Activated T-cell treated with anti-CD3 and anti-CD28 coated beads, Interleukin-2, amount 50 U/mL, for 4 hours (primary cell): Measurements from ENCODE around the gene PCYT1A. TPM values are rescaled to one million over a fixed set of nuclear protein-coding genes. Genes with fewer than 3 reads are reported as not detected.
"Not testable (repeated sequence)": the region's sequence is repeated elsewhere in the genome, so short reads cannot be mapped to it uniquely, and the experiment has no call there.

Source experiments
- ATAC-seq, 2 donors: fragments of 200-7000 bp; cut with Tn5 transposase; one replicate each; pipeline ENCODE4 v1.10.0; 2021
- DNase-seq: peaks from one replicate; pipeline ENCODE4 v3.0.0-alpha.2; 2020
- H3K27me3 Mint-ChIP-seq: one replicate; pipeline ENCODE4 v1.8.0; 2021; ENCODE audit warnings: low read depth, mixed read lengths
- H3K36me3 Mint-ChIP-seq: one replicate; pipeline ENCODE4 v1.8.0; 2022; ENCODE audit warnings: mixed read lengths; ENCODE audit not compliant: insufficient read depth
- H3K4me1 Mint-ChIP-seq: one replicate; pipeline ENCODE4 v1.8.0; 2021; ENCODE audit warnings: low read depth, mixed read lengths
- H3K4me3 Mint-ChIP-seq: one replicate; pipeline ENCODE4 v1.8.0; 2021; ENCODE audit warnings: mild to moderate bottlenecking, moderate library complexity, mixed read lengths
- H3K9me3 Mint-ChIP-seq: one replicate; pipeline ENCODE4 v1.8.0; 2021; ENCODE audit warnings: mixed read lengths
- total RNA-seq, 3 donors: library from RNA; stranded (reverse); gene quantifications; one replicate each; pipeline ENCODE4 v1.2.1, GENCODE V29; 2021

PCYT1A gene
- total RNA-seq, 3 donors from 2014 or later, result 53.5 to 66.9 (median 56.2) TPM

DNA sequence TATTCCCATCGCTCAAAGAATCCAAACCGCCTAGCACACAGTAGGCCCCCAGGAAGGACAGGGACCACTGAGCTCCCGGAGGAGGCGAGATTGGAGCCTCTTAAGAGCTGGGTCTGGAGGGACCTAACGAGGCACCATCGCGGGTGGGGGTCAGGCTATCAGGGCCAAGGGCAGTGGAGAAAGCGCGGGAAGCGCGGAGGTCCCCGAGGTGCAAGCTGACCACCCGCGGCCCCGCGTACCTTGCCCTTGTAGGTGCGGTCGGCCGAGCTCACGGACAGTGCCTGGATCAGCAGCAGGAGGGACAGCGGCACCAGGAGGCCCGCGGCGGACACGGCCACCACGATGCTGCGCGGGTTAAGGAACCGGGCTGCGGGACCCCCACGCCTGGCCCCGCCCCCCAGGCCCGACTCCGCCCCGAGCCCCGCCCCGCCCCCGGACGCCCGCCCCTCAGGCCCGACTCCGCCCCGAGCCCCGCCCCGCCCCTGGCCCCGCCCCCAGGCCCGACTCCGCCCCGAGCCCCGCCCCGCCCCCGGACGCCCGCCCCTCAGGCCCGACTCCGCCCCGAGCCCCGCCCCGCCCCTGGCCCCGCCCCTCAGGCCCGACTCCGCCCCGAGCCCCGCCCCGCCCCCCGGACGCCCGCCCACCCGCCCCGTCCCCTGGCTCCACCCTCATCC is 80.2 kb downstream of the PCYT1A start:
- Mint-ChIP-seq H3K4me3 (peak overlapping the region; percentile 49), H3K9me3 (no peaks in the 10 kb centered on the region), H3K36me3 (no peaks in the 10 kb centered on the region), H3K4me1 (peaks cover 18% of the 10 kb centered on the region), H3K27me3 (no peaks in the 10 kb centered on the region)
- DNase-seq (no peak), ATAC-seq (peak; percentile 41 to 45)

DNA sequence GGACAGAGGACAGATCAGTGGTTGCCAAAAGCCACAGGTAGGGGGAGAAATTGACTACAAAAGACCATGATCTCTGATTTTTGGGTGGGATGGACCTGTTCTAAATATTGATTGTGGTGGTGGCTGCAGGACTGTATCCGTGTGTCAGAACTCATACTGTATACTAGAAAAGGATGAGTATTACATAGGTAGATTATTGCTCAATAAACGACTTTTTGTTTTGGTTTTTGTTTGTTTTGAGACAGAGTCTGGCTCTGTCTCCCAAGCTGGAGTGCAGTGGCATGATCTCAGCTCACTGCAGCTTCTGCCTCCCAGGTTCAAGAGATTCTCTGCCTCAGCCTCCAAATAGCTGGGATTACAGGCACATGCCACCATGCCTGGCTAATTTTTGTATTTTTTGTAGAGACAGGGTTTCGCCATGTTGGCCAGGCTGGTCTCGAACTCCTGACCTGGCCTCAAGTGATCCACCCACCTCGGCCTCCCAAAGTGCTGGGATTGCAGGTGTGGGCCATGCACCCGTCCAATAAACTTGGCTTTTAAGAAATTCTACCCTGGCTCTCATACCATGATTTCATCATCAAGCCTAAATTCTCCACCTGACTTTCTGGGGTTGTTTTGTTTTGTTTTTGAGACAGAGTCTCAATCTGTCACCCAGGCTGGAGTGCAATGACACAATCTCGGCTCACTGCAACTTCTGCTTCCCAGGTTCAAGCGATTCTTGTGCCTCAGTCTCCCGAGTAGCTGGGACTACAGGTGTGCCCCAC is 81.9 kb downstream of the PCYT1A start:
- not testable (repeated sequence) for H3K36me3 Mint-ChIP-seq, H3K4me3 Mint-ChIP-seq, H3K9me3 Mint-ChIP-seq, DNase-seq, ATAC-seq, H3K27me3 Mint-ChIP-seq
- H3K4me1 Mint-ChIP-seq, result peaks cover 18% of the 10 kb centered on the region

DNA sequence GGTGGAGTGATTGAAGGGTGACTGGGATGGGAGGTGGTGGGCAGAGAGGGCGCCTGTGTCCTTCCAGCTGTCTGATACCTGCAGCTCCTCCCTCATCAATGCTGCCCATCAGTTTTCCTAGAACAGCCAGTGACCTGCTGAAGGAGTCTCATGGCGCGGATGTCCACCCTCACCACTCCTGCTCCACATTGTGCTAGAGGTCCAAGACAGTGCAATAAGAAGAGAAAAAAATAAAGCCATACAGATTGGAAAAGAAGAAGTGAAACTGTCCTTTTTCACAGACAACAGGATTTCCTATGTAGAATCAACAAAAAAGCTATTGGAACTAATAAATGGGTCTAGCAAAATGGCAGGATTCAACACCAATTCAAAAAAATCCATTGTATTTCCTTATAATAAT is 83.7 kb downstream of the PCYT1A start:
- Mint-ChIP-seq H3K27me3 (no peaks in the 10 kb centered on the region), H3K4me3 (no peak overlapping the region), H3K4me1 (peaks cover 18% of the 10 kb centered on the region), H3K36me3 (no peaks in the 10 kb centered on the region), H3K9me3 (no peaks in the 10 kb centered on the region)
- DNase-seq (no peak), ATAC-seq (no peak)

DNA sequence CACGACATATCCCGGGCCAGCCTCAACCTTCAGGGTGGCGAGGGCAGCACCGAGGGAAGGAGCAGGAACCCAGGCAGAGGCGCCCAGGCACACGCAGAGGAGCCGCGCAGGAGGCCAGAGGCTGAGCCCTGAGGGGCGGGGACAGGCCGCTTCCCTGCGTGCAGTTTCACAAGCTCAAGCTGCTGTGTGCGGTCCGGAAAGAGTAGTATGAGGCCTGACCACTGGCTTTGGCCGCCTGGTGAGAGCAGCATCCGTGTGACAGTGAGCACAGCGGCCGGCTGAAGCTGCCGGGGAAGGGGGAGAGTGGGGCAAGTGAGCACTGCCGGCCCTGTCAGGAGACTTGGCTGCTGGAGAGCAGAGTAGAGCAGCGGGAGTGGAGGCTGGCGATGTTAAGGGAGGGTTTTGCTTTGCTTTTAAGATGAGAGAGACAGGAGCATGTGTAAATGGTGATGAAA is 85.0 kb downstream of the PCYT1A start:
- H3K4me3 Mint-ChIP-seq, result no peak overlapping the region
- DNase-seq, result no peak
- H3K36me3 Mint-ChIP-seq, result no peaks in the 10 kb centered on the region
- ATAC-seq, result no peak
- H3K9me3 Mint-ChIP-seq, result no peaks in the 10 kb centered on the region
- no peaks in the 10 kb centered on the region for H3K27me3 Mint-ChIP-seq
- peaks cover 15% of the 10 kb centered on the region for H3K4me1 Mint-ChIP-seq

DNA sequence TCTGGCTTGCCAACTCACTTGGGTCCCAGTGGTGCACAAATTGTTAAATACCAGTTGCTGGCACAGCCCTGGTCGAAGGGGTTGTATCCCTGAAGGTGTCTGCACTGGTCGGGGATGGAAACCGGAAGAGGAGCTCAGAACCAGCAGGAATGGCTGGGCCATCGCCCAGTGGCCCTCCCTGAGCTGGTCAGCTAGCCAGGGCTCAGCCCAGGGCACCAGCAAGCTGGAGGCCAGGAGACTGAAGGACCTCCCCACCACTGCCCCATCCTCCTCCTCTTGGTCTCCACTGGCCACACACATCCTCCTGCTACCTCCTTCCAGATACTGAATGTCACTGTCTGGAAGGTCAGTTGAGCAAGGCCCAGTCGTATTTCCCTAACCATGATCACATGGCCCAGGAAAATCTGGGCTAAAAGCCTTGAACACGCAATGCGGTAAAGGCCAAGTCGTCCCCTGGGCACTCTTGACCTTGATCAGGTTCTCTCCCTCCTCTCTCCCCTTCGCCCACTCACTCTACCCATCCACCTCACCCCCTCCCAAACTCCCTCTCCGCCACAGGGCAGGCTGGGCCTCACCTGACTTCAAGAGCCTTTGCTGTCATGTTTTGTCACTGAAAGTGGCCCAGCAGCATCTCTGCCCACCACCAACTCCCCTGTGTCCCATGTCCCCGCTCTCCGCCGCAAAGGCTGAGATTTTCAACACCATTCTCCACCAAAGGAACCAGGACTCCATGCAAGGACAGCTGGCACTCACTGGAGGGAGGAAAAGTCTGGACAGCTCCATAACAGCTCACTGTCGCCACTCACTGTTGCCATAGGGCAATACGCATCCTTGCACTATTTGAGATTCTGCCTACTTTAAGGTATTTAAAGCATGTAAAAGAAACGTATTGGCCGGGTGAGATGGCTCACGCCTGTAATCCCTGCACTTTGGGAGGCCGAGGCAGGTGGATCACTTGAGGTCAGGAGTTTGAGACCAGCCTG is 88.5 kb downstream of the PCYT1A start:
- H3K4me1 Mint-ChIP-seq, result peaks cover 18% of the 10 kb centered on the region

DNA sequence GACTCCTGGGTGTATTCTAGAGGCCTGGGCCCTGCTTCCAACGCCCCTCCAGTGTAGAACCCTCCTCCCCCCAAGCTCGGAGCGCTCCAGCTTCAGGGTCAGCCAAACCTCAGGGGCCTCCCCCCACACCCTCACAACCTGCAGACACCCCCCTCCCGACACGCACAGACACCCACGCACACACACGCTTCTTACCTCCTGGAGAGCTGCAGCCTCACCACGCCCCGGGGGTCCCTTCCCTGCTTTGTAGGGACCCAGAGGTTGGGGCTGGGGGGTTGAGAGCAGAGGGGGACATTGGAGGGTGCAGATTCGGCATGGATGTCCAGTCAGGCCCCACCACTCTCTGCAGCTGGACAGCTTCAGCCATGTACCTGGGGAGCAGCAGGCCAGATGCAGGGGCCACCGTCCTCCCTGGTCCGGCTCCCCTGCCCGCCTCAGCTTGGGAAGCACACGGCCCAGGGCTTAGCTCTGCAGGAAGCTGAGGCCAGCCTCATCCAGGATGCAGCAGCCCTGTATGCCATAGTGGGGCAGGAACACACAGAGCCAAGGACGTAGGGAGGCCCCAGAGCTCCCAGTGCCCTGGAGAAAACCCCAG is 89.3 kb downstream of the PCYT1A start:
- peaks cover 17% of the 10 kb centered on the region for H3K4me1 Mint-ChIP-seq
- no peaks in the 10 kb centered on the region for H3K27me3 Mint-ChIP-seq
- ATAC-seq (no peak), DNase-seq (no peak)
- no peak overlapping the region for H3K4me3 Mint-ChIP-seq
- H3K9me3 Mint-ChIP-seq, result no peaks in the 10 kb centered on the region
- no peaks in the 10 kb centered on the region for H3K36me3 Mint-ChIP-seq

More for the DNA sequence above, 88.5 kb downstream of the PCYT1A start:
- Mint-ChIP-seq H3K9me3 (no peaks in the 10 kb centered on the region), H3K4me3 (no peak overlapping the region), H3K27me3 (no peaks in the 10 kb centered on the region), H3K36me3 (no peaks in the 10 kb centered on the region)
- ATAC-seq (no peak), DNase-seq (no peak)

DNA sequence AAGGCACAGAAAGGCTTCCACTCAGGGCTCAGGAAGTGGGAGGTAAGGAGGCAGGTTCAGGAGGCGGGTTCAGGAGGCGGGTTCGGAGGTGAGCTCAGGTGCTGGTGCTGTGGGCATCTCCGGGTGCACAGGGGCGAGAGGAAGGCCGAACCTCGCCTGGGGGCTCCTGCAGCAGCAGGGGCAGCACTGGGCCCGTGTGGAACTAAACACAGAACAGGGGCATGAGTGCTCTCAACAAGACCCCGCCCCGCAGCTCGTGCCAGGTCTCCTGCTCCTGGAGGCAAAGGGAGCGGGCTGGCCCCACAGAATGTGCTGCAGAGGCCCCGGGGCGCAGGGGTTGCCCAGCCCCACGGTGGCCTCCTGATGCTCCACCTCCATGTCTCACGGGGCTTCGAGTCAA is 90.0 kb downstream of the PCYT1A start:
- H3K27me3 Mint-ChIP-seq, result no peaks in the 10 kb centered on the region
- H3K4me3 Mint-ChIP-seq, result no peak overlapping the region
- ATAC-seq (no peak), DNase-seq (no peak)
- no peaks in the 10 kb centered on the region for H3K9me3 Mint-ChIP-seq
- H3K36me3 Mint-ChIP-seq, result no peaks in the 10 kb centered on the region
- peaks cover 24% of the 10 kb centered on the region for H3K4me1 Mint-ChIP-seq

DNA sequence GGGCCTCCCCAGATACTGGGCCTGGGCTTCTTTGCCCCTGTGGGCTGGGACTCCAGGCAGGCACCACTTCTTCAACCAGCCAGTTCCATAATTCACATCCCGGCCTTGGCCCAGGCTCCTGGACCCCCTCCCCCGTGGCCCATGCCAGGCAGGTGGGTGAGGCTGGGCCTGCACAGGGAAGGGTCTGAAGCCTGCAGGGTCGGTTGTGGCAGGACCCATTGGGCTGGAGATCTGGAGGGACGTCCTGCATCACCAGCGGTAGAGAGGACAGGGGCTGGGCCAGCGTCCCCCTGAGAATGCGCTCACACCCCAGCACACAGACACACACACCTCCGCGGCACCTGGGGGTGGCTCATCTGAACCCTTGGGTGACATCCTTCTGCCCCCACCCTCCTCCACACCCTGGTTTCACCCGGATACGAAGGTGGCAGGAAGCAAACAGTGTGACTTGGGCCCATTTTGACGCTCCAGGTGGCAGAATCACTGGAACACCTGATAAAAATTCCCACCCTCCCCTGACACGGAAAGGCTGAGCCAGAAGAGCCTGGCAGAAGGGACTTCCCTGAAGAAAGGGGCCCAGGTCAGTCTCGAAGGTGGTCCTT is 91.8 kb downstream of the PCYT1A start:
- H3K9me3 Mint-ChIP-seq, result no peaks in the 10 kb centered on the region
- no peaks in the 10 kb centered on the region for H3K36me3 Mint-ChIP-seq
- ATAC-seq (no peak), DNase-seq (no peak)
- no peaks in the 10 kb centered on the region for H3K27me3 Mint-ChIP-seq
- H3K4me1 Mint-ChIP-seq, result peaks cover 34% of the 10 kb centered on the region
- H3K4me3 Mint-ChIP-seq, result no peak overlapping the region

DNA sequence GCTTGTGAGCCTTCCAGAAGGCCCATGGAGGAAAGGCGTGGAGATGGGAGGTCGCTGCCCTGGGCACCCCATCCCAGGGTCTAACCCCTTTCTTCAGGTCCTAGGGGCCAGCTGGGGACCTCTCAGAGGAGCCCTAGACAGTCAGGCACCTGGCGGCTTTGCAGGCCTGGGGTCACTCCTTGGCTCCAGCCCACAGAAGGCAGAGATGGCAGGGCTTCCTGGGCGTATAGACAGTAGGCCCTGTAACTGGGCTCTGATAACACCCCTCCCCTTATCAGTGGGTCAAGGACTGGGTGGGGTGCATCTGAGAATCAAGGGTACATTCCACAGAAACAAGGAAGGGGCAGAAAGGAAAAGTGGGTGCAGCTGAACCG is 93.0 kb downstream of the PCYT1A start:
- no peaks in the 10 kb centered on the region for H3K36me3 Mint-ChIP-seq
- no peak overlapping the region for H3K4me3 Mint-ChIP-seq
- no peaks in the 10 kb centered on the region for H3K27me3 Mint-ChIP-seq
- peaks cover 34% of the 10 kb centered on the region for H3K4me1 Mint-ChIP-seq
- ATAC-seq (no peak), DNase-seq (no peak)
- H3K9me3 Mint-ChIP-seq, result no peaks in the 10 kb centered on the region

DNA sequence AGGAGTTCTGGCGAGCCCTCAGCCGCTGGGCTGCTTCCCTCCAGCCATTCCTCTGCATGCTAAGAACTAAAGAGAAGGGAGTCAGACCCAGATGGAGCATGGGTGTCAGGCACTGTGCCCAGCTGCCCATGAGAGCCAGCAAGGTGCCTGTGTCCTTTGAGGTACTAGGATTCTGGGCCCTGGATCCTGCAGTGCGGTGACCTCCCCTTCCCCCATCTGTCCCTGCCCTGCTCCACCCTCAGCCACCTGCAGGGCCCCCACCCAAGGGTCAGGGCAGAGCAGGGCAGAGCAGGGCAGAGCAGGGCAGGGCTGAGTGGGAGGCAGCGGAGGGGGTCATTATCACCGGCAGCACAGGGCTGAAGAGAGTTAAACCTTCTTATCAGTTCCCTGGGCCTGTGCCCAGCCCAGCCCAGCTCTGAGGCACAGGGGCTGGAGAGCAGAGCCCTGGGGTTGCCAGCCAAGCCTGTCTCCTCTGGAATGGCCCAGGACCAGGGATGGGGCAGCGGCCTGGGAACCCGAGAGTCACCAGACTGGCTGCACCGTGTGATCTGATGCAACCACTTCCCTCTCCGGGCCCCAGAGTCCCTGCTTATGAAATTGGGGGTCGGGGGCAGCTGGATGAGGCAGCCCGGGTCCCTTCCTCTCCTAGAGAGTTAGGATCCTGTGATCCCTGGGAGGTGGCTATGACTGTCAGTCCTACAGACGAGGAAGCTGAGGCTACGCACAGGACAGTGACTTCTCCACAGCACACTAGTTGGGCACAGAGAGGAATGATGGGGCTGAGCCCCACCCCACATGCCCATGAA is 93.6 kb downstream of the PCYT1A start:
- Mint-ChIP-seq H3K4me1 (peaks cover 34% of the 10 kb centered on the region), H3K9me3 (no peaks in the 10 kb centered on the region), H3K27me3 (no peaks in the 10 kb centered on the region), H3K4me3 (no peak overlapping the region), H3K36me3 (no peaks in the 10 kb centered on the region)
- ATAC-seq (no peak), DNase-seq (no peak)

DNA sequence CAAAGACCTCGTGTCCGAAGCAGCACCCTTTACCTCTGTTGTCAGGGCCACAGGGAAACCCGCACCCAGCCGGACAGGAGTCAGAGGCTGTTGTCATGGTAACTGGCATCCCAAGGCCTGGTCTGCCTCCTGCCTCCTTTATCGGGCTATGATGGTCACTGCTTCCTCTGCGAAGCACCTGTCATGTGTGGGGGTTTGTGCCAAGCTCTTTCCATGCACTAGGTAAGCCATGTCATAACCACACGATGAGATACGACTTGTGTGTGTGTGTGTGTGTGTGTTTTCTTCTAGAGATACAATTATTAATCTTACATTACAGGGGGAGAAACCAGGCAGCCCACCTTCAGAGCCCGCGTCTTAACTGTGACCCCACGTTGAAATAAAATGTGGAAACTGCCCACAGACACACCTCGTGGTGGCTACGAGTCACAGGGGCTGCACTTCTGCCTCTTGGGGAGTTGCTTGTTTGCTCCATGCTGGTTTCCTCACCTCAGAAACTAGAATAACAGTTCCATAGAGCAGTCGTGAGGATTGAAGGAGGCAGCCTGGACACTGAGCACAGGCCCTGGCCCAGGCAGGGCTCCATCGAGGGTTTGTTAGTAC is 94.3 kb downstream of the PCYT1A start:
- DNase-seq, result no peak
- no peak for ATAC-seq
- H3K4me3 Mint-ChIP-seq, result no peak overlapping the region

DNA sequence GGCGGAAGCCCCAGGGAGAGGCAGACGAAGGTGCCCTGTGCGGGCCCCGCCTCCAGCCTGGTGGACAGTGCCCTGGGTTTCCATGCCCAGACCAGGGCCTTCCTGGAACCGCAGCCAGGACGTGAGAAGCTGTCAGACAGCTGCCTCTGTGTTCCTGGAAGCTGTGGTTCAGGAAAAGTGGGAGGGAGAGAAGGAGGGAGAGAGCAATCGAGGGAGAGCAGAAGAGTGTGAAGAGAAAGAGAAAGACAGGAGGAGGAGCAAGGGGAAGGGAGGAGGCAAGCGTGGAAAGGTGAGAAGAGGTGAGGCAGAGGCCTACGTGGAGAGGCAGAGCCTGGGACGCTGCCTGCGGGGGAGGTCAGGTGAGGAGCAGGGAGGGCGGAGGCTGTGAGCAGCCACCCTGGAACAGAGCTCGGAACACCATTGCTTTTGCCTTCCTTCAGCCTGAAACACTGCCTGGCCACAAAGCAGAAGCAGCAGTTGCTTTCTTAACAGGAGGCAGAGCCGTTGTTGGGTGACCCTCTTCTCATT is 94.9 kb downstream of the PCYT1A start:
- H3K36me3 Mint-ChIP-seq, result no peaks in the 10 kb centered on the region
- ATAC-seq (peak; percentile 8 to 24), DNase-seq (no peak)
- no peaks in the 10 kb centered on the region for H3K9me3 Mint-ChIP-seq
- peak overlapping the region; percentile 50 for H3K4me3 Mint-ChIP-seq
- H3K27me3 Mint-ChIP-seq, result no peaks in the 10 kb centered on the region
- H3K4me1 Mint-ChIP-seq, result peaks cover 34% of the 10 kb centered on the region

More for the DNA sequence above, 94.3 kb downstream of the PCYT1A start:
- no peaks in the 10 kb centered on the region for H3K36me3 Mint-ChIP-seq
- H3K4me1 Mint-ChIP-seq, result peaks cover 34% of the 10 kb centered on the region
- no peaks in the 10 kb centered on the region for H3K27me3 Mint-ChIP-seq
- no peaks in the 10 kb centered on the region for H3K9me3 Mint-ChIP-seq
